HG02588 (cell line): ENCODE results near the gene APLF.
"Not testable (repeated sequence)": the region's sequence is repeated elsewhere in the genome, so short reads cannot be mapped to it uniquely, and the experiment has no call there.

Experiments used
- ATAC-seq: cut with Tn5 transposase; IDR thresholded peaks from one replicate; pipeline ENCODE4 v1.9.1; 2021; ENCODE audit warnings: mild to moderate bottlenecking, moderate library complexity; ENCODE audit not compliant: unreplicated experiment

The APLF gene

DNA sequence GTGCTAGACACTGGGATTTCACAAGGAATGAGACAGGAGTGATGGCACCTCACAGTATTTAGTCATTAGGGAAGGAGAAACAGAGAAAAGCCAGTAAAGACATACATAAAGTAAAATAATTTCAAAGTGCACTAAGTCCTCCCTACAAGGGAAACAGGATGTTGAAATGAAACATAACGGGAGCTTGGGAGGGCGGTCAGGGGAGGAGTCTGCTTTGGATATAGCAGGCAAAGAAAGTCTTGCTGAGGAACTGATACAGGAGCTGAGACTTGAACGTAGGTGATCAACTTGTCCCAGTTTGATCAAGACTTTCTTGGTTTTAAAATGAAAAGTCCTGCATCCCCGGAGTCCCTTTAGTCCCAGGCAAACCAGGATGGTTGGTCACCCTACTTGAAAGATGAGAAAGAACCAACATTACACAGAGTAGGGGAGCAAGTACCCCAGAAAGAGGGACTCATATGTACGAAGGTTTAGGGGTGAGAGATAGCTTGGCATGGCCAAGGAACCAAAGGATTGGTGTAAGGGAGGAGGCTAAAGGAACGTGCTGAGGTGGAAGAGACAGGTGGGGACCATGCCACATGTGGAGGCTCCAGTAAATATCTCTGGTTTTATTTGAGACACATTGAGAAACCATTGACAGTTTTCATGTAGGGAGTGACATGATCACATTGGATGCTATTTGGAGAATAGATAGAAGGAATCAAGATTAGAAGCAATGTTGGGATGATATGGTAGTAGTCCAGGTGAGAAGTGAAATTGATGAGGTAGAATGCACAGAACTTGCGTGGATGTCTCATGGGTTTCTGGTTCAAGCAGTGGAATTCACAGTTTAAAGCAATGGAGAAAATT, 28.7 kb upstream of the APLF start:
- ATAC-seq = no peak

DNA sequence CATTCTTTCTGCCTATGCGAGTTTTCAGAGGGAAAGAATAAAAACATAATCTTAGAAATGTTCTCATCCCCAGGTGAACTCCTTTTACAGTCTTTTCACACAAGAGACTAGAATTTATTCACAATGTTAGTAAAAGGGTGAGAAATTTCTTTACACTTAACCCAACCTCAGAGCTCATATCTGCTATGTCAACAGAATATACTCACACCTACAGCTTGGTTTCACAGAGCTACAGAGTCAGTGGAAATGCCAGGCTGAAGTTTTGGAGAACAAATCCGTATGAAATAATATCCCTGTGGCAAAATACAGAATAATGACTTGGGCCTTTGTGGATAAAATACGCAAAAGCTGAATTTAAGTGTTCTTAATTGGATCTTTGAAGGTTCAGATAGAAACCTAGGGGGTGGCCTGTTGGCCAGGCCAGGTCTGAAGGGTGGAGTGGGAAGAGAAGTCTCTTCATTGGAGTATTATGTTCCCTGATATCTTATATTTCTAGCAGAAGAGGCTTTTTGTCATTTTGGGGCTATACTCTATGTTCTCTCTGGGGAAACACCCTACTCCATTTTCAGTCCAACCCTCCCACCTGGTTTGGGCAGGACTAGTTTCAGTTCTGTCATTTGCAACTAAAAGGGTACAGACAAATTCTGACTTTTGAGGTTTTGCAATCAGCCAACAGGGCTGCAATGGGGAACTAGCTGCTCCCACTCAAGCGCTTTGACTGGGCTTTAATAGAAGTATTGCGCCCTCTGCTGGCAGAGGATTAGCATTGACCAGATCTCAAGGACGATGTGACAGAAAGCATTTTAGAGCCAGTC, 26.0 kb upstream of the APLF start:
- ATAC-seq = peak; percentile 96

DNA sequence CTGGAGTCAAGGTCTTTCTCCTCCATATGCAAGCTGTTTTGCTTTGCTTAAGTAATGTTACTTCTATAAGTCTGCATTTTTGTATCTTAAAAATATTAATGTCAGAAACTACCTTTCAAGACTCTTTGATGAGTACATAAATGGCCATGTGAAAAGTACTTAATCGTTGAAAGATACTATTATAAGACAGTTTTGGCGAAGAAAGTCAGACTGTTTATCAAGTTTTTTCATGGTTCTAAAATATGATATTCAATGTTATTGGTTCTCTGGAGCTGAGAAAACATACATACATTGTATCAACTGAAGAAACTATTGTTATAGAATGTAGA, 25.4 kb upstream of the APLF start:
- no peak for ATAC-seq

DNA sequence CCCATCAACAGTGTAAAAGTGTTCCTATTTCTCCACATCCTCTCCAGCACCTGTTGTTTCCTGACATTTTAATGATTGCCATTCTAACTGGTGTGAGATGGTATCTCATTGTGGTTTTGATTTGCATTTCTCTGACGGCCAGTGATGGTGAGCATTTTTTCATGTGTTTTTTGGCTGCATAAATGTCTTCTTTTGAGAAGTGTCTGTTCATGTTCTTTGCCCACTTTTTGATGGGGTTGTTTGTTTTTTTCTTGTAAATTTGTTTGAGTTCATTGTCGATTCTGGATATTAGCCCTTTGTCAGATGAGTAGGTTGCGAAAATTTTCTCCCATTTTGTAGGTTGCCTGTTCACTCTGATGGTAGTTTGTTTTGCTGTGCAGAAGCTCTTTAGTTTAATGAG, 21.0 kb upstream of the APLF start:
- not testable (repeated sequence) for ATAC-seq

DNA sequence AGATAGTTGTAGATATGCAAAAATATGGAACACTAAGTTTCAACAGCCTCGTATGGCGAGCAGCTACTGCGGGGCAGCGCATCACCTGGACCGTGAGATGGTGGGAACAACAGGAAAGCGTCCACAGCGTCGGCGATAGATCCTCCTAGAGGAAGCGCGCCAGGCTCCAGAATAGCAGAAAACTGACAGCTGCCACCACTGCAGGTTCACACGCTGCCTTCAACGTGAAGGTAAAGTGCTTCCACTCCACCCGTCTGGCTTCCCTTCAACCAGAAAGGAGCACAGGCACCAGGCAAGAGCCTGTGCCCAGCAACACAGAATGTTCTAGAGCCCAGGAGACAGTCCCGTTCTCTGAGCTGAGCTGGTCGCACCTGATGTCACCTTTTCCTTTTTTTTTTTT, 20.3 kb upstream of the APLF start:
- ATAC-seq = no peak

DNA sequence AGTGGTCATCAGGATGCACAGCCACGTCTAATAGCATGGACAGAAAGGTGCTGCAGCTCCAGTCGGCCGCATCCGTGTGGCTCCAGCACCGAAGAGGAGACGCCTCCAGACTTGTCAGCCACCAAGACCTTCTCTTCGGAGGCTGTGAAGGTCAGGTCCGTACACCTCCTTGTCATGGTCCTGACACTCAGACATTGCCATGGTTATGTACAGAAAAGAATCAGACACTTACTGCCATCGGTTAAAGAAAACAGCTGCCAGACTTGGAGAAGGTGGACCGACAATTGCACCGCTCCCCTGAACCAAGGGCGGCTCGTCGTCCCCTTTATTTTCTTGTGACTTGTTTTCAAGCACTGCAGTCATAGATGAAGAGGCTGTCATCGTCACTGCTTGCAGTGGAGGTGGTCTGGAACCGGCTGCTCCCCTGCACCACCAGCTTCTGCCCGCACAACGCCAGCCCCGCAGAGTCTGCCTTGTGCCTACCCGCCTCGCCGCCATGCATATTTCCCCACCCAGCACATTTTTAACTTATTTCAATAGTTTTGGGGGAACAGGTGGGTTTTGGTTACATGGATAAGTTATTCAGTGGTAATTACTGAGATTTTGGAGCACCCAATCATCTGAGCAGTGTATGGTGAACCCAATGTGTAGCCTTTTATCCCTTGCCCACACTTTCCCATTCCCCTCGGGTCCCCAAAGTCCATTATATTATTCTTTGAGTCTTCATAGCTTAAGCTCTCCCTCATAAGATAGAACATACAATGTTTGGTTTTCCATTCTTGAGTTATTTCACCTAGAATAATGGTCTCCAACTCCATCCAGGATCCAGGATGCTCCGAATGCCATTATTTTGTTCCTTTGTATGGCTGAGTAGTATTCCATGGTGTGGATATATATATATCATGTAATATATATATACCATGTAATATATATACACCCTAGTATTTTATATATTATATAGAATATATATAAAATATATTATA, 18.4 kb upstream of the APLF start:
- ATAC-seq = no peak

DNA sequence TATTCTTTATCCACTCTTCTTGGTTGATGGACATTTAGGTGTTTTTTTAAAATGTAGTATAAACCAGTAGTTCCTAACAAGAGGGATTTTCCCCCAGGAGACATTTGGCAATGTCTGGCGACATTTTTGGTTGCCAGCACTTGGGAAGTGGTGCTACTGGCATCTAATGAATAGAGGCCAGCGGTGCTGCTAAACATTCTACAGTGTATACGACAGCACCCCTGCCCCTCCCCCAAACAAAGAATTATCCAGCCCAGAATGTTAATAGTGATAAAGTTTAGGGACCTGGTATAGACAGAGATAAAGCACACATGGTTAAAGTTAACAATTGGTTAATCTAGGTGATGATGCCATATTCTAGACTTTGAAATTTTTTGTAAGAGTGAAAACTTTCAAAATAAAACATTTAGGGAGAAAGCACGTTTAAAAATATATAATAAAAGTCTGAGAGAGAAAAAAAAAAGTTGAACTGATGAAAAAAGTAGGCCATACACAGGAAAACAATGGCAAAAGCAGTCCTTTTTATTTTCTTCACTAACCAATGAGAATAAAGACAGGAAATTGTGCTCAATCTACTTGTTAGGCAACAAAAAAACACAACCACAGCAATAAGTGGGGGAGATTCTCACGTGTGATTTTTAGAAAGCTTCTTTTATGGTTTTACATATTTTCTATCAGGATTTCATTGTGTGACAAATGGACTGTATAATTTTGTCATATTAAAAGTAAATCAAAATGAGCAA, 15.1 kb upstream of the APLF start:
- no peak for ATAC-seq

DNA sequence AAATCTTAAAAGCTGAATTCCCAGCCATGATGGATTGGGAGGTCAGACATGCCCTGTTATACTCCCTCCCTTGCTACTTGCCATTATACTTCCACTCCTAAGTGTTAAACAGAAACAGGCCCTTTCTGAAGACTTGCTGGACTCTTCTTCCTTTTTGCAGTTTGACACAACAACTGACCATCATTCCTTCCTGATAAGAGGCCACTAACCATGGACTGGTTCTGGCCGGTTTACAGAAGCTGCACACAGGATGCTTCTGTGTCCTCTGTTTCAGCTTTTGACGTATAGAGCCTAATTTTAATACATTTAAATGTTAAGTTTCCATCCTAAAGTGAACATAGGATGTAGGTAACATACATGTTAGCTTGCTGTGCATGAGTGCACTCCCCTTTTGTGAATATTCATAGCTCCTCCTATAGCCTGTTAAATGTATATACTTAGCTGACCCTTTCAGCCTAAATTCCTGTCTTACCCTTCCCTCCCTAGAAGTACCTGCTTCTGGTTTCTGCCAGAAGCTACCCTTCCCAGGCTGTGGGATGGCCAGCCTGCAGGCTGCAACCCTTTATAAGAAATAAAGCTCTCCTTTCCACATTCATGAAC, 13.5 kb upstream of the APLF start:
- ATAC-seq = no peak

DNA sequence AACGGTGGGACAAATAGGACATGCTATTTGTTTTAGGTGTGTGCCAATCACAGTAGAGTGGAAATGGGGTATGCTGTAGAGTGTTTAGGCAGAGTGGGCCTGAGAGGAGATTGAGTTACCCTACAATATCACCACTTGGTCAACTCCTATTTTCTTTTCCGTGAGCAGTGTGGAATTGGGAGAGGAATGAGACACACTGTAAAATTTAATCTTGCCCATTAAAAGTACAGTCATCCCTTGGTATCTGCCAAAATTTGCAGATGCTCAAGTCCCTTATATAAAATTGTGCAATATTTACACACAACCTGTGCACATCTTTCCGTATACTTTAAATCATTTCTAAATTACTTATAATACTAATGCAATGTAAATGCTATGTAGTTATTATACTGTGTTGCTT, 12.7 kb upstream of the APLF start:
- ATAC-seq = no peak

DNA sequence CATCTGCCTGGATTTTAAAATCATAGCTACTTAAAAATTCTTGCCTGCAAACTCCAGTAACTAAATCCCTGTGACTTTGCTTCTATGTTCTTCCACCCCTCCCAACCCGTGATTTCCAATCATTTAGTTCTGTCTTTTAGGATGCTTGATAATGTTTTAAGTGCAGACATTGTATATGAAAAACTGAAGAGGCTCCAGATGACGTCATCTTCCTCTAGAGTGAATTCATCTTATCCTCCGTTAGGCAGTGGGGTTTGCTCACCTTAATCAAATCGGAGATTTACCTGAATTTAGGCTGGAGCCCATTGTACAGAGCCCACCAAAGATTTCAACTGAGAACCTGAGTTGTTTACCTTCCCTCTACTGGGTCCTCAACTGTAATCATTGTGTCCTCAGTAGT, 11.2 kb upstream of the APLF start:
- no peak for ATAC-seq

DNA sequence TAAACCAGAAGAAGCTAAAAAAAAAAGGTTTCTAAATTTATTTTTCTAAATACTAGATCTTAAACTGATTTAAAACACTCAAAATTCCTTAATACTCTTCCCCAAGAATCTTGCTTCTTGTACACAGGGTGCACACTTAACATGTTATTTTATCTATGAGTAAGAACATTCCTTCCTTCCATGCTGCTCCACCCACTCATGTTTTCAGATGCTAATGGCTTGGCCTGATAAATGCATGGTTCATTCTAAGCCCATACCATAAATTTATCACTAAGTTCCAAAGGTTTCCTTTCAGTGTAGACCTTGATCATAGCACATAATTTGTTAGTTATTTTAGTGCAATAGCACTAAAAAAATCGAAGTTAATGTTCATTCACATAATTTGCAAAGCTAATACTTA, 8.4 kb upstream of the APLF start:
- no peak for ATAC-seq

DNA sequence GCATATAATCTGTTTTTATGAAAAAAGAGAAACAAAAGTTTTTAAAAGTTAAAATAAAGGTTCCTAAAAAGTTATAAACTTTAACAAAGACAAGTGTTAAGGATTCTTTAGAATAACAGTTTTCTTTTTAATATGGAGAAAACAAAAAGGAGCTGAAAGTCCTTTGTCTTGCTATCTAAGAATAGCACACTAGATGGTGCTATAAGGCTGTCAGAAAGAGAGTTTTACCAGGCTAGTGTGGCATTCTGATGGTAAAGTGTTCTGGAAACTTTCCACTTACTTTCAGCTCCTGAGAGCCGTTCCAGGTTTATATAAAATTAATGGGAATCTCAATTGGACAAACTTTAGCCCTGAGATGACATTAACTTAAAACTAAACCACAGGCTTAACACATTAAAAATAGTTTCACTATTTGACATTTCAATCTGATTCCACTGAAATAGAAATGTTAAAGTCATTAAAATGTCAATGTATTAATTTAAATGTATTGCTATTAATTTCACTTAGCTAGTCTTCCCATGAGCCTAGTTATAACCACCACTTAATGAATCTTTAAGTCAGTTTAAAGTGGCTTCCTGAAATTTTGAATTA, 4.0 kb upstream of the APLF start:
- no peak for ATAC-seq

DNA sequence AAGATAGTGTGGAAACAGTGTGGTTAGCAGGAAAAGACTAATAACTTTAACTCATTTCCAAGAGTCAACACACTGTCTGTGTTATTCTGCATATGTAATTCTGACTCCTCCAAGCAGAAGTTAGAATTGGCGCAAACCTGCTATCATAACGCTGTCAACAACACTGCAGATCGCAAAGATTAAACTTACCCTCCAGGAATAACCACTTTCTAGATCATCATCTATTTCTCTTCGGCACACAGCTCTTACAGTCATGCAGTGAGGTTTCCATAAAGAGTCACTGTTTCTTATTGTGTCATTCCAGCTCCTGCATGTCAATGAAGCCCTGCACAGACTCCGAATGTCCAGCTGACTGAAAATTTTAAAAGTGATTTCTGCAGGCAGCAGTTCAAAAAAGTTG, 2.7 kb upstream of the APLF start:
- ATAC-seq = no peak

DNA sequence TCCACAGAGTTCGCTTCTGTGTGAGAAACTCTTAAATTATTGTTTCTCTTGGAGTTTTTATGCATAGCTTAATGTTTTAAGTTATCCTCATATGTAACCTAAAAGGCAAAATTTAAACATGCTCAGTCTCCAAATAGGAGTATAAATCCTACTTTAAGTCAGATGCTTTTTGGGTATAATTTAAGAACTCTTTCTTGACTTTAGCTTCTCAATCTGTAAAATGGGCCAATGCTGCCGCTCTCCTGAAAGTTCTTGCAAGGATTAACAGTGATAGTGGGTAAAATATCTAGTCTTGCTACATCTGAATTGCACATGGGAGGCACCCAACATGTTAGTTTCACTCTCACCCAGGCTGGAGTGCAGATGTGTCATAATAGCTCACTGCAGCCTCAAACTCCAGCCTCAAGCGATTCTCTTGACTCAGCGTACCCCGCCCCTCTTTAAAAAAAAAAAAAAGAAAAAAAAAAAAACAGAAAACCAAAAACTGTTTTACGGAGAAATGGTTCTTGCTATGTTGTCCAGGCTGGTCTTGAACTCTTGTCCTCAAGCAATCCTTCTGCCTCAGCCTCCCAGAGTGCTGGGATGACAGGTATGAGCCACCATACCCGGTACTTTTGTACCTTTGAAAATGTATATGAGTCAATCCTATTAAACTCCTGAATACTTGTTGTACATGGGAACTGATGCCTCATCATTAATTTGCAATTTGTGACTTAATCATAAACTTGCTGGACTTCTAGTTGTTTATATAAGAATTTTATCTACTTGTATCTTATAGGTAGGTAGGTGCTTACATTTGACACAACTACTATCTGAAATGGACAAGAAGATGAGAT, 2.1 kb upstream of the APLF start:
- no peak for ATAC-seq

DNA sequence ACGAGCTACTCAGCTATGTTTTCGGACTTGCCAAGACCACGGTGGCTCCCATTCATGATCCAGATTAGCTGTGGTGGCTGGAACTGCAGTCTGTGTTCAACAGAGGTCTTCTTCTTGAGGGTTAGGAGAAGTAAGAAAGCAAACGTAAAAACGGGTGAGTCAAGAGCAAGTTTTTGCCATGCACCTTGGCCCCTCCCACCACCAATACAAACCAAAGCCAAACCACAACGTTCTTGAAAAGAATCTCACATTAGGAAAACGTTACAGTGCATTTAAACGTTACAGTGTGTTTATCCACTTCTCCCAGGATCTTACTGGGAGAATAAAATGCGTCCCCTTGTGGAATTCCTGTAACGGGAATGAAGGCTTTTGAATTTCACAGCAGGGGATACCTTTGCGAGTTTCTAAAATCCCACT, 1.0 kb upstream of the APLF start:
- no peak for ATAC-seq

DNA sequence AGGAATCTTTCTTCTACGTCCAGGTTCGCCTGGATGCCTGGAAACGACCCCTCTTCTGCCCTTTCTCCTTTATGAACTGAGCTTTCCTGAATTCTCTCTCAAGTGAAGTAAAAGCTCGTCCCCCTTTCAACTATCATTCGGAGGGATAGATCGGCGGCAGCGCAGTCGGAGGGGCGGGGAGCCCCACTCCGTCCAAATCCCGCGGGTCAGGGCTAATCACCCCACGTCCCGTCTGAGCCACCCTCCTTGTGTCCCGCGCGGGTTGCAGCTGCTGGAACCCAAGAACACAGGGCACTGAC, 658 bp upstream of the APLF start:
- ATAC-seq = peak; percentile 28

DNA sequence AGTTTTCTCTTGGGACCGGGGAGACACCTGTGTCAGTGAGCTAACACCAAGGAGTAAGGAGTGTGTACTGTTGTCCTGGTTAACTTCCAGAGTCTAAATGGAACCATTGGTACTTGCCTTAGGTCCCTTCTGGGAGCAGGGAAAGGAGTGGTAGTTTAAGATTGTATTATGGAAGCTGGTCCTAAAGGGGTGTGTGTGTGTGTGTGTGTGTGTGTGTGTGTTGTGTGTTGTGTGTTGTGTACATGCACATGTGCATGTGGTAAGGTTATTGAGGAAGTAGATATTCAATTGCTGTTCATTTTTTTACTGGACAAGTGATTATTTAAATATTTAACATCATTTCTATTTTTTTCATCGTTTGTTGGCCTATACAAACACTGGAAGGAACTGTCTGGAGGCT, 1.4 kb downstream of the APLF start:
- no peak for ATAC-seq

DNA sequence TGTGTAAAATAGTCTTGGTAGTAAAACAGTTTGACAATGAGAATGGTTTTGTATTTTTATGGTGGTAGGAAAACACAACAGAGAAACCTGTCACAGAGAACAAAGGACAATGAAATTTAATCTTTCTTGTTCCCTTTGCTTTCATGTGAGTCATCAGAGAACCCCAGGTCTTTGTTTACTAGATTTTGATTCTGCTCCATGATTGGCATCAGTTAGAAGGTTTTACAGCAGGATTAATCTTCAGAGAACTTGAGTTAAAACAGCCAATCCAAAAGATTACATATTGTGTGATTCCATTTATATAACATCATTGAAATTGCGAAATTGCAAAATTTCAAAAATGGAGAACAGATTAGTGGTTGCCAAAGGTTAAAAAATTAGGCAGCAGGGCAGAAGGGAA, 2.5 kb downstream of the APLF start:
- ATAC-seq = no peak

DNA sequence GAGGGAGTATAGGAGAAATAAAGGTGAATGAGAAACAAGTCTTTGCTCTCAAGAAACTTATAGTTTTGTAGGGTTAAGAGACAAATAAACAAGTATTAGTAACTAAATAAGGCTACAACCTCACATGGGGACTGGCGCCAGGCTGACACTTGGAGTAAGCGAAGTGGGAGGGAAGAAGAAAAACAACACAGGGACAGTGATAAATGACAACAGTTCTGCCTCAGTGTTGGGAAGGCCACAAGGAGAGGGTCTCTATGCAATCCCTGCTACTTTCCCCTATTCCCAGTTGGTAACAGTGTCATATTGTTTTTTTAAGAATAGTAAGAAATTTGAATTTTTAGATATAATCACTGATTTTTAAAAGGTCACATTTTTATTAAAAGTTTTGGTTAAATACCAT, 4.0 kb downstream of the APLF start:
- no peak for ATAC-seq
